Measurements from ENCODE around the gene WFIKKN2.

The WFIKKN2 gene

GRCh38 chr17:50834429-50835300 is 721 bp upstream of the WFIKKN2 start:
- no peak for DNase-seq (ENCODE audit: low read depth)

- no peak for DNase-seq (ENCODE audit: low read depth)
Observed at GRCh38 chr17:50836826-50837225, 1.4 kb downstream of the WFIKKN2 start.

- DNase-seq (ENCODE audit: low read depth), result no peak
Observed at GRCh38 chr17:50837286-50837979, 2.0 kb downstream of the WFIKKN2 start.

- no peak for DNase-seq (ENCODE audit: low read depth)
Observed at GRCh38 chr17:50837980-50838954, 2.9 kb downstream of the WFIKKN2 start.

GRCh38 chr17:50839591-50840310 is 4.4 kb downstream of the WFIKKN2 start:
- no peak for DNase-seq (ENCODE audit: low read depth)

- DNase-seq (ENCODE audit: low read depth), result no peak
Observed at GRCh38 chr17:50840311-50840851, 5.0 kb downstream of the WFIKKN2 start.

GRCh38 chr17:50841277-50841948 is 6.0 kb downstream of the WFIKKN2 start:
- DNase-seq (ENCODE audit: low read depth), result no peak

GRCh38 chr17:50841949-50842354 is 6.6 kb downstream of the WFIKKN2 start:
- DNase-seq (ENCODE audit: low read depth), result no peak

- DNase-seq (ENCODE audit: low read depth), result no peak
Observed at GRCh38 chr17:50842506-50843149, 7.2 kb downstream of the WFIKKN2 start.

- no peak for DNase-seq (ENCODE audit: low read depth)
Observed at GRCh38 chr17:50843150-50843905, 7.9 kb downstream of the WFIKKN2 start.

- no peak for DNase-seq (ENCODE audit: low read depth)
Observed at GRCh38 chr17:50844117-50844700, 8.8 kb downstream of the WFIKKN2 start.

- DNase-seq (ENCODE audit: low read depth), result no peak
Observed at GRCh38 chr17:50845240-50846147, 10.1 kb downstream of the WFIKKN2 start.

- DNase-seq (ENCODE audit: low read depth), result no peak
Observed at GRCh38 chr17:50847566-50847965, 12.2 kb downstream of the WFIKKN2 start.

- DNase-seq (ENCODE audit: low read depth), result no peak
Observed at GRCh38 chr17:50848039-50848438, 12.7 kb downstream of the WFIKKN2 start.

- no peak for DNase-seq (ENCODE audit: low read depth)
Observed at GRCh38 chr17:50848711-50849110, 13.3 kb downstream of the WFIKKN2 start.

- no peak for DNase-seq (ENCODE audit: low read depth)
Observed at GRCh38 chr17:50850640-50851039, 15.3 kb downstream of the WFIKKN2 start.

- DNase-seq (ENCODE audit: low read depth), result no peak
Observed at GRCh38 chr17:50853015-50853615, 17.7 kb downstream of the WFIKKN2 start.

All from activated T-helper 9 cell treated with anti-CD3 and anti-CD28 coated beads, Interleukin-2, amount 50 U/mL, for 16 hours (primary cell).